Thyroid gland (tissue), 4 donors: ENCODE measurements around the gene GPC6. TPM values are rescaled to one million over a fixed set of nuclear protein-coding genes. Genes with fewer than 3 reads are reported as not detected.

Source experiments
- DNase-seq, 2 donors: peaks; one replicate each; pipeline ENCODE4 v3.0.0-alpha.2; 2019
- H3K27ac ChIP-seq, 3 donors: fragments of 200-600 bp; sonication (generic); 1 replicate in 2 of 3; 2 replicates in 1 of 3; pipeline ENCODE4 v1.5.1; 2016 to 2019; ENCODE audit warnings: mild to moderate bottlenecking in 1 of 3, moderate library complexity in 1 of 3
- H3K27me3 ChIP-seq: fragments of 200-600 bp; sonication (generic); one replicate; pipeline ENCODE4 v1.5.1; 2019
- H3K36me3 ChIP-seq, 2 donors: fragments of 200-600 bp; sonication (generic); one replicate each; pipeline ENCODE4 v1.5.1; 2016 to 2019
- H3K4me1 ChIP-seq, 2 donors: fragments of 200-600 bp; sonication (generic); one replicate each; pipeline ENCODE4 v1.5.1; 2017 to 2019
- H3K4me3 ChIP-seq, 3 donors: fragments of 200-600 bp; sonication (generic); replicated peaks in 1 of 3; 1 replicate in 2 of 3; 2 replicates in 1 of 3; pipeline ENCODE4 v1.5.1; 2016; ENCODE audit warnings: mild to moderate bottlenecking in 1 of 3
- H3K9me3 ChIP-seq: fragments of 200-600 bp; sonication (generic); one replicate; pipeline ENCODE4 v1.5.1; 2017
- POLR2A ChIP-seq, 2 donors: fragments of 450-650 bp; IDR thresholded peaks; one replicate each; pipeline ENCODE4 v1.6.1; 2017; ENCODE audit warnings: antibody characterized with exemption in 2 of 2, mild to moderate bottlenecking in 2 of 2, moderate library complexity in 1 of 2
- WGBS, 2 donors: methylation state at CpG; one replicate each; pipeline ENCODE4 v1.1.5; 2017; 5-methylcytosine and 5-hydroxymethylcytosine counted together
- intact Hi-C: fragments of 100-400 bp; cut with DNase I; formaldehyde crosslinking; loops from one replicate; pipeline ENCODE4 v1.15.1; 2023
- total RNA-seq, 4 donors: library from RNA; depleted of rRNA; stranded (reverse); fragments of >200 nt; gene quantifications; one replicate each; pipeline ENCODE4 v1.2.3, GENCODE V29; 2016
- TF ChIP-seq, protein P1 (sequence below), 6 experiments: fragments of 200-600 bp in 3 of 6; fragments of 450-650 bp in 3 of 6; sonication (generic) in 3 of 6; IDR thresholded peaks; one replicate each; pipeline ENCODE4 v1.5.1; 2016 to 2019; ENCODE audit warnings: antibody characterized with exemption in 6 of 6, mild to moderate bottlenecking in 2 of 6, inconsistent platforms in 1 of 6, moderate library complexity in 1 of 6

GPC6 gene
- total RNA-seq, 4 donors from 2014 or later, result 2.8 to 13.4 (median 7.5) TPM

- WGBS, 2 donors, result 64 to 74% methylated on average over 1 of the region's 1 CpG
- Histone ChIP-seq H3K9me3 (no peaks in the 10 kb centered on the region), H3K4me1 (no peaks in the 10 kb centered on the region), H3K4me3 (no peak overlapping the region), H3K27me3 (no peaks in the 10 kb centered on the region), H3K36me3 (no peaks in the 10 kb centered on the region), H3K27ac (no peak overlapping the region)
- DNase-seq, result no peak
- intact Hi-C loops, result no loop called here
- TF ChIP-seq, protein P1, sequence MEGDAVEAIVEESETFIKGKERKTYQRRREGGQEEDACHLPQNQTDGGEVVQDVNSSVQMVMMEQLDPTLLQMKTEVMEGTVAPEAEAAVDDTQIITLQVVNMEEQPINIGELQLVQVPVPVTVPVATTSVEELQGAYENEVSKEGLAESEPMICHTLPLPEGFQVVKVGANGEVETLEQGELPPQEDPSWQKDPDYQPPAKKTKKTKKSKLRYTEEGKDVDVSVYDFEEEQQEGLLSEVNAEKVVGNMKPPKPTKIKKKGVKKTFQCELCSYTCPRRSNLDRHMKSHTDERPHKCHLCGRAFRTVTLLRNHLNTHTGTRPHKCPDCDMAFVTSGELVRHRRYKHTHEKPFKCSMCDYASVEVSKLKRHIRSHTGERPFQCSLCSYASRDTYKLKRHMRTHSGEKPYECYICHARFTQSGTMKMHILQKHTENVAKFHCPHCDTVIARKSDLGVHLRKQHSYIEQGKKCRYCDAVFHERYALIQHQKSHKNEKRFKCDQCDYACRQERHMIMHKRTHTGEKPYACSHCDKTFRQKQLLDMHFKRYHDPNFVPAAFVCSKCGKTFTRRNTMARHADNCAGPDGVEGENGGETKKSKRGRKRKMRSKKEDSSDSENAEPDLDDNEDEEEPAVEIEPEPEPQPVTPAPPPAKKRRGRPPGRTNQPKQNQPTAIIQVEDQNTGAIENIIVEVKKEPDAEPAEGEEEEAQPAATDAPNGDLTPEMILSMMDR (IDR thresholded peaks at IDR 0.05), result no peak
- no peak for TF ChIP-seq POLR2A (IDR thresholded peaks at IDR 0.05)
Observed at GRCh38 chr13:94163535-94163934, 936.9 kb downstream of the GPC6 start.

- Histone ChIP-seq H3K36me3 (no peaks in the 10 kb centered on the region), H3K27me3 (no peaks in the 10 kb centered on the region), H3K9me3 (no peaks in the 10 kb centered on the region), H3K4me1 (no peaks in the 10 kb centered on the region), H3K4me3 (no peak overlapping the region), H3K27ac (no peak overlapping the region)
- TF ChIP-seq POLR2A (IDR thresholded peaks at IDR 0.05), result no peak
- TF ChIP-seq, protein P1 (IDR thresholded peaks at IDR 0.05), result no peak
- 75 to 89% methylated on average over 9 of the region's 9 CpGs for WGBS, 2 donors
- no peak for DNase-seq
- intact Hi-C loops, result no loop called here
Observed at GRCh38 chr13:94168783-94169453, 942.3 kb downstream of the GPC6 start.

DNA sequence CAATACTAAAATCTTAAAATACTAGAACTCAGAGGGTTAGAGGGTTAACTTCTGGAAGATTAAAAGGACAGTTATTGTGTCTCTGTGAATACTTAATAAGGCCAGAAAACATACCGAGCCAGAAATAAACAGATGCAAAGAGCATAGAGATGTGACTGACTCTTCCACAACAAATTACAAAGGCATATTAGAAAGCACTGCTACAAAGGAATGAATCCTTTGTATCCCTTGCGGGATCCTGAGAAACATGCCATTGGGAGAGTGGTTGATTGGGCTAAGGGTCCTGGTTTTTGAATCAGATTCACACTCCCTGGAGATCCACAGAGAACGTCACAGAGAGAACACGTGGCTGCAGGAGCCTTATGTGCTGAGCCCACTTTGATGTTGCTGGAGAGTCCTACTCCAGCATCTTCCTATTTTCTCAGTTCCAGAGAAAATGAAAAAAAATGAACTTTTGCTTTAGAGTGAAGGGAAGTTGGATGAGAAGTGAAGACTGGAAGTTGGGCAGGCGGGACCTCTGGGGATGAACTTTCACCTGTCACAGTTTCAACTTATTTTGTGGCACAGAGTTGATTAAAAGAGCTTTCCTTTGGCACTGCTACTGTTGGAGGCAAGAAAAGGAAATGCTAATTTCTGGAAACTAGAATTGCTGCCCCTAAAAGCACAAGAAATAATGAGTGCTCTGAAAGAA, 943.0 kb downstream of the GPC6 start:
- Histone ChIP-seq H3K9me3 (no peaks in the 10 kb centered on the region), H3K27me3 (no peaks in the 10 kb centered on the region)
- WGBS, 2 donors, result 70% methylated on average over 5 of the region's 5 CpGs

GRCh38 chr13:94170145-94170571, 943.6 kb downstream of the GPC6 start:
- no peaks in the 10 kb centered on the region for H3K27me3 ChIP-seq
- no peaks in the 10 kb centered on the region for H3K9me3 ChIP-seq
- intact Hi-C loops, result no loop called here
- H3K4me3 ChIP-seq, result no peak overlapping the region
- no peaks in the 10 kb centered on the region for H3K36me3 ChIP-seq
- 42 to 49% methylated on average over 4 of the region's 4 CpGs for WGBS, 2 donors
- H3K27ac ChIP-seq, result no peak overlapping the region
- TF ChIP-seq, protein P1 (IDR thresholded peaks at IDR 0.05), result no peak
- TF ChIP-seq POLR2A (IDR thresholded peaks at IDR 0.05), result no peak
- peak; percentile 17 to 33 for DNase-seq
- H3K4me1 ChIP-seq, result no peaks in the 10 kb centered on the region

More for the DNA sequence above, 943.0 kb downstream of the GPC6 start:
- DNase-seq, result no peak
- no peaks in the 10 kb centered on the region for H3K4me1 ChIP-seq
- no peak overlapping the region for H3K4me3 ChIP-seq
- H3K36me3 ChIP-seq, result no peaks in the 10 kb centered on the region
- TF ChIP-seq, protein P1 (IDR thresholded peaks at IDR 0.05), result no peak
- no peak for TF ChIP-seq POLR2A (IDR thresholded peaks at IDR 0.05)
- no peak overlapping the region for H3K27ac ChIP-seq
- intact Hi-C loops, result no loop called here

DNA sequence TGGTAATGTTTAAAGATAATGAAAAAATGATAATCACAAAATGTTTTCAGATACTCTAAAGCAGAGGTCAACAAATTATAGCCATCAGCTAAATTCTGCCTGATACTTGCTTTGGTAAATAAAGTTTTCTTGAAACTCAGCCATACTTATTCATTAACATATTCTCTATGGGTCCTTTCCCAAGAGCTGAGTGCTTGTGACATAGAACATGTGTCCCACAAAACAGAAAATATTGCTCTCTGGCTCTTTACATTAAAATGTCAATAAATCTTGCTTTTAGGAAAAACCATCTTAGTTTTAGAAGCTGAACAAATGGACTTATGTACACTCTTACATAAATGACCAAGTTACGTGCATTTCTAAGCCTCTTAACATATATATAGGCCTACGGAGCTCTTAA, 945.8 kb downstream of the GPC6 start:
- 89 to 95% methylated on average over 2 of the region's 2 CpGs for WGBS, 2 donors

More for the DNA sequence above, 945.8 kb downstream of the GPC6 start:
- H3K9me3 ChIP-seq, result no peaks in the 10 kb centered on the region
- no peak overlapping the region for H3K4me3 ChIP-seq
- TF ChIP-seq, protein P1 (IDR thresholded peaks at IDR 0.05), result no peak
- TF ChIP-seq POLR2A (IDR thresholded peaks at IDR 0.05), result no peak
- intact Hi-C loops, result no loop called here
- H3K27ac ChIP-seq, result no peak overlapping the region
- no peak for DNase-seq
- H3K36me3 ChIP-seq, result no peaks in the 10 kb centered on the region
- no peaks in the 10 kb centered on the region for H3K4me1 ChIP-seq
- H3K27me3 ChIP-seq, result no peaks in the 10 kb centered on the region
